GM12878 (cell line): ENCODE measurements around the gene TEX264. TPM values are rescaled to one million over a fixed set of nuclear protein-coding genes. Genes with fewer than 3 reads are reported as not detected.

Source experiments
- ATAC-seq: fragments of 200-7000 bp; cut with Tn5 transposase; 3 replicates; pipeline ENCODE4 v1.9.1; 2020; ENCODE audit warnings: mild to moderate bottlenecking, moderate library complexity
- BruUV-seq: library from RNA; stranded (reverse); fragments of 400-500 nt; replicated peaks from 2 replicates; lab custom pipeline; 2021; lab: Mats Ljungman, UMichigan
- CTCF ChIA-PET: fragments of 300-600 bp; sonication (Branson Sonifier 250); formaldehyde crosslinking; extraction: SDS; loops from one replicate; lab custom pipeline; 2021; ENCODE audit warnings: inconsistent platforms; lab: Yijun Ruan, JAX
- POLR2A ChIA-PET: fragments of 350-600 bp; formaldehyde crosslinking; extraction: SDS; loops from one replicate; lab custom pipeline; 2021; ENCODE audit warnings: inconsistent platforms; lab: Charles Lee
- RAD21 ChIA-PET: fragments of 300-600 bp; sonication (Branson Sonifier 250); formaldehyde crosslinking; loops from one replicate; lab custom pipeline; 2023; ENCODE audit warnings: antibody characterized with exemption; ENCODE audit not compliant: unreplicated experiment; lab: Charles Lee
- SMC1A ChIA-PET: fragments of 300-600 bp; sonication (Branson Sonifier 250); formaldehyde crosslinking; loops from one replicate; lab custom pipeline; 2023; ENCODE audit not compliant: unreplicated experiment, uncharacterized antibody; lab: Charles Lee
- DNase-seq: peaks from one replicate; pipeline ENCODE4 v3.0.0-alpha.2; 2011; ENCODE audit warnings: low read depth, low spot score
- FAIRE-seq: peaks from 3 replicates; lab custom pipeline; 2011; peaks lifted over from hg19 to GRCh38; lab: Jason Lieb, UNC
- H2AFZ ChIP-seq: 2 replicates; pipeline ENCODE4 v1.6.0; 2011; ENCODE audit warnings: low read depth, low read length, control low read depth; ENCODE audit not compliant: control insufficient read depth
- H3K27ac ChIP-seq: 2 replicates; pipeline ENCODE4 v1.5.1; 2011; ENCODE audit warnings: control low read depth; ENCODE audit not compliant: control insufficient read depth, insufficient read depth
- H3K27me3 ChIP-seq, 2 experiments: replicated peaks in 1 of 2; 2 replicates each; pipeline versions ENCODE4 v1.6.0 to v1.6.1; 2011; ENCODE audit warnings: low read length in 1 of 2; ENCODE audit not compliant: control insufficient read depth in 2 of 2, insufficient read depth in 2 of 2
- H3K36me3 ChIP-seq, 2 experiments: 2 replicates each; pipeline ENCODE4 v1.5.1; 2011; ENCODE audit warnings: low read length in 1 of 2; ENCODE audit not compliant: control insufficient read depth in 2 of 2, insufficient read depth in 2 of 2
- H3K4me1 ChIP-seq: 2 replicates; pipeline ENCODE4 v1.6.1; 2011; ENCODE audit warnings: mild to moderate bottlenecking, low read length, moderate library complexity, mixed read lengths; ENCODE audit not compliant: control insufficient read depth, insufficient read depth
- H3K4me2 ChIP-seq: 2 replicates; pipeline ENCODE4 v1.6.0; 2011; ENCODE audit warnings: control low read depth; ENCODE audit not compliant: control insufficient read depth, insufficient read depth
- H3K4me3 ChIP-seq: fragments of 200-600 bp; sonication (generic); 2 replicates; pipeline ENCODE4 v1.5.1; 2016
- H3K79me2 ChIP-seq: 2 replicates; pipeline ENCODE4 v1.6.0; 2011; ENCODE audit warnings: low read length; ENCODE audit not compliant: control insufficient read depth, insufficient read depth
- H3K9ac ChIP-seq: 2 replicates; pipeline ENCODE4 v1.8.0; 2011; ENCODE audit warnings: low read length, control low read depth, mixed read lengths; ENCODE audit not compliant: control insufficient read depth, insufficient read depth
- H3K9me3 ChIP-seq: replicated peaks from 3 replicates; pipeline ENCODE4 v1.5.1; 2011; ENCODE audit warnings: mild to moderate bottlenecking, low read length; ENCODE audit not compliant: control insufficient read depth, insufficient read depth
- H4K20me1 ChIP-seq: 2 replicates; pipeline ENCODE4 v1.6.0; 2011; ENCODE audit not compliant: control insufficient read depth, insufficient read depth
- CEBPB ChIP-seq, 2 experiments: fragments of 150-350 bp in 1 of 2; IDR thresholded peaks; 2 replicates each; pipeline ENCODE4 v1.6.1; 2012 to 2014; ENCODE audit warnings: low read depth in 2 of 2, low read length in 2 of 2, borderline replicate concordance in 1 of 2, inconsistent platforms in 1 of 2
- CREB1 ChIP-seq: IDR thresholded peaks from 2 replicates; pipeline ENCODE4 v1.6.1; 2012; ENCODE audit warnings: low read depth, mild to moderate bottlenecking, inconsistent platforms
- CTCF ChIP-seq, 3 experiments: IDR thresholded peaks in 2 of 3; conservative IDR thresholded peaks in 1 of 3; 2 replicates each; pipeline ENCODE4 v1.5.1; 2011; ENCODE audit warnings: low read depth in 3 of 3, low read length in 3 of 3, mild to moderate bottlenecking in 3 of 3, control low read depth in 2 of 3, moderate library complexity in 2 of 3, inconsistent platforms in 1 of 3, mixed read lengths in 1 of 3; ENCODE audit not compliant: control insufficient read depth in 2 of 3, insufficient read depth in 1 of 3; ENCODE audit errors: extremely low read depth in 1 of 3
- EP300 ChIP-seq, 2 experiments: fragments of 150-350 bp in 1 of 2; IDR thresholded peaks; 2 replicates each; pipeline ENCODE4 v1.6.1; 2011 to 2012; ENCODE audit warnings: low read depth in 2 of 2, low read length in 2 of 2, borderline replicate concordance in 1 of 2, improper control_type of control experiment in 1 of 2, inconsistent platforms in 1 of 2; ENCODE audit not compliant: control insufficient read depth in 1 of 2
- HDAC2 ChIP-seq: fragments of 200-600 bp; sonication (generic); IDR thresholded peaks from 2 replicates; pipeline ENCODE4 v1.6.1; 2017
- MXI1 ChIP-seq: fragments of 150-350 bp; IDR thresholded peaks from 2 replicates; pipeline ENCODE4 v1.6.1; 2011; ENCODE audit warnings: low read depth, mild to moderate bottlenecking, inconsistent platforms, low read length, improper control_type of control experiment
- PAX5 ChIP-seq: IDR thresholded peaks from 2 replicates; pipeline ENCODE4 v1.6.1; 2011; ENCODE audit warnings: low read depth, low read length, borderline replicate concordance
- POLR2A ChIP-seq: IDR thresholded peaks from 2 replicates; pipeline ENCODE4 v1.6.1; 2011; ENCODE audit warnings: low read depth, mild to moderate bottlenecking, low read length
- POLR2AphosphoS5 ChIP-seq: IDR thresholded peaks from 2 replicates; pipeline ENCODE4 v1.6.1; 2011; ENCODE audit warnings: mild to moderate bottlenecking, low read length, inconsistent platforms
- PRDM15 ChIP-seq: fragments of 450-650 bp; formaldehyde crosslinking; IDR thresholded peaks from 2 replicates; pipeline ENCODE4 v1.4.0; 2020; ENCODE audit warnings: mild to moderate bottlenecking, moderate library complexity
- ZNF274 ChIP-seq: IDR thresholded peaks from one replicate; pipeline ENCODE4 v1.8.0; 2011; ENCODE audit not compliant: insufficient read length, insufficient read depth
- ZNF622 ChIP-seq: fragments of 450-650 bp; IDR thresholded peaks from 2 replicates; pipeline ENCODE4 v1.6.1; 2017; ENCODE audit warnings: mild to moderate bottlenecking, inconsistent platforms
- WGBS: methylation state at CpG from one replicate; pipeline ENCODE4 v1.1.6; 2016; ENCODE audit warnings: low lambda C conversion rate; ENCODE audit not compliant: insufficient replicate concordance, insufficient coverage; ENCODE audit errors: missing lambda C conversion rate; 5-methylcytosine and 5-hydroxymethylcytosine counted together
- in situ Hi-C: fragments of 300-500 bp; cut with MboI; formaldehyde crosslinking; loops from 9 replicates; pipeline ENCODE4 v1.14.3; 2018; ENCODE audit warnings: mixed read lengths
- intact Hi-C: fragments of 100-400 bp; cut with micrococcal nuclease; formaldehyde crosslinking; loops from one replicate; pipeline ENCODE4 v1.14.2; 2022; ENCODE audit not compliant: unreplicated experiment
- polyA plus RNA-seq, 11 experiments: library from polyadenylated mRNA; depleted of rRNA in 4 of 11; unstranded in 6 of 11; stranded (reverse) in 5 of 11; fragments of >200 nt; fragmentation: Nextera tagmentation in 4 of 11; fragmentation: Illumina TruSeq in 1 of 11; extraction: Ambion mirVana in 4 of 11; extraction: Trizol in 1 of 11; gene quantifications; 1 replicate in 1 of 11; 2 replicates in 10 of 11; pipeline versions ENCODE4 v1.2.1 to v1.2.3, GENCODE V29; 2011 to 2016; ENCODE audit warnings: inconsistent platforms in 2 of 11, missing spikeins in 2 of 11, low read depth in 1 of 11
- total RNA-seq, 4 experiments: library from RNA; depleted of rRNA in 3 of 4; stranded (reverse); fragments of >200 nt in 3 of 4; fragmentation: Illumina TruSeq in 1 of 4; extraction: Trizol in 1 of 4; gene quantifications; 2 replicates each; pipeline versions ENCODE4 v1.2.1 to v1.2.3, GENCODE V29; 2013 to 2021
- TF ChIP-seq, protein P1 (sequence below): IDR thresholded peaks from 2 replicates; pipeline ENCODE4 v1.6.1; 2011; ENCODE audit warnings: borderline replicate concordance, low read depth, mild to moderate bottlenecking, moderate library complexity, low read length; ENCODE audit not compliant: insufficient read depth, poor library complexity, severe bottlenecking

Gene TEX264
- total and polyA plus RNA-seq, 10 of the 15 experiments (the other 5 are each of a cell fraction or from before 2014, with no cell fraction given), result 3.6 to 63.0 (median 52.4) TPM

DNA sequence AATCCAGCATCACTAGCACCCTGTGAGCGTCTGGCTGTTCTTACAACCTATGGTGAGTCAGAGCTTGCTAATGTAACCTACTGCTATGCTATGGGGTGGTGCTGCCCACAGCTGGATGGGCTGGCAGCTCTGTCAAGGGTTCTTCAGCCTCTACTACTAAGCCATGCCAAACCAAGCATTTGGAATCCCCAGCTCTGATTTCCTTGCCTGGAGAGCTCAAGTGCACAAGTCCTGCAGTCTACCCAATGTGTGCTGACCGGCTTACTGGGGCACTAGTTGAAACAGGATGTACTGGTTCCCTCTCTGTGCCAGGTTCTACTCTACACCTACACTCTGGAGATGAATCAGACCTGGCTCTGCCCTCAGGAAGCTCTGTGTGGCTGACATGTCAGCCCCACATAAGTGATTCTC lies 4.2 kb downstream of the TEX264 start:
- 77% methylated on average over 2 of the region's 2 CpGs for WGBS
- peaks cover 17% of the 10 kb centered on the region for H3K4me1 ChIP-seq
- H2AFZ ChIP-seq, result no peak overlapping the region
- H3K79me2 ChIP-seq, result peaks cover 19% of the 10 kb centered on the region
- RAD21 ChIA-PET, result interaction anchor here (0.8 to 9.9 kb wide), 3 partner anchors 11 to 174 kb away, joined by 3 to 189 read pairs (median 5); partner anchors contain the start of gene DCAF1
- no peaks in the 10 kb centered on the region for H3K27me3 ChIP-seq
- DNase-seq (no peak), FAIRE-seq (no peak), ATAC-seq (no peak)
- H3K36me3 ChIP-seq, result no peaks in the 10 kb centered on the region; a peak in 3 of 4 replicates
- POLR2A ChIA-PET, result interaction anchor here (1.9 to 7.5 kb wide), 2 partner anchors 11 to 175 kb away, joined by 6 to 105 read pairs; partner anchors contain the start of gene DCAF1
- H3K9ac ChIP-seq, result no peak overlapping the region
- H3K4me3 ChIP-seq, result no peak overlapping the region
- in situ Hi-C loops (loop anchor here (25.0 kb wide), 1 partner anchor 1063 kb away; the partner anchor contains the start of genes CISH and MAPKAPK3), intact Hi-C loops (no loop called here)
- peak overlapping the region; percentile 46; the same call in 1 of the 2 replicates for H3K4me2 ChIP-seq
- no peak for TF ChIP-seq POLR2A
- no peak for TF ChIP-seq ZNF622
- no peak for TF ChIP-seq PRDM15 (CRISPR knock-in tag)
- TF ChIP-seq POLR2AphosphoS5, result no peak
- TF ChIP-seq CREB1, result no peak
- no peak for TF ChIP-seq EP300 (IDR thresholded peaks at IDR 0.05; ENCODE audit: borderline replicate concordance in 1 of 2, control insufficient read depth in 1 of 2, low read depth in 2 of 2, low read length in 2 of 2)
- TF ChIP-seq ZNF274, result no peak
- no peak for TF ChIP-seq PAX5
- no peak for TF ChIP-seq CEBPB (IDR thresholded peaks at IDR 0.05; ENCODE audit: borderline replicate concordance in 1 of 2, low read depth in 2 of 2, low read length in 2 of 2)
- no peak for TF ChIP-seq MXI1
- TF ChIP-seq, protein P1, sequence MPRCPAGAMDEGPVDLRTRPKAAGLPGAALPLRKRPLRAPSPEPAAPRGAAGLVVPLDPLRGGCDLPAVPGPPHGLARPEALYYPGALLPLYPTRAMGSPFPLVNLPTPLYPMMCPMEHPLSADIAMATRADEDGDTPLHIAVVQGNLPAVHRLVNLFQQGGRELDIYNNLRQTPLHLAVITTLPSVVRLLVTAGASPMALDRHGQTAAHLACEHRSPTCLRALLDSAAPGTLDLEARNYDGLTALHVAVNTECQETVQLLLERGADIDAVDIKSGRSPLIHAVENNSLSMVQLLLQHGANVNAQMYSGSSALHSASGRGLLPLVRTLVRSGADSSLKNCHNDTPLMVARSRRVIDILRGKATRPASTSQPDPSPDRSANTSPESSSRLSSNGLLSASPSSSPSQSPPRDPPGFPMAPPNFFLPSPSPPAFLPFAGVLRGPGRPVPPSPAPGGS, result no peak
- no peak for TF ChIP-seq CTCF (IDR thresholded peaks at IDR 0.05 in 2 of 3, conservative IDR thresholded peaks at IDR 0.05 in 1 of 3; ENCODE audit: control insufficient read depth in 2 of 3, extremely low read depth in 1 of 3, insufficient read depth in 1 of 3, low read depth in 3 of 3, low read length in 3 of 3)
- TF ChIP-seq HDAC2, result no peak
- H3K9me3 ChIP-seq, result no peaks in the 10 kb centered on the region
- CTCF ChIA-PET, result interaction anchor here (0.9 to 14.0 kb wide), 7 partner anchors 7 to 285 kb away, joined by 3 to 331 read pairs (median 16); partner anchors contain the start of genes DCAF1 and RBM15B
- SMC1A ChIA-PET, result interaction anchor here (0.8 to 8.7 kb wide), 4 partner anchors 11 to 179 kb away, joined by 3 to 168 read pairs (median 4); partner anchors contain the start of gene DCAF1
- H4K20me1 ChIP-seq, result no peaks in the 10 kb centered on the region
- BruUV-seq, result no TSS peak
- H3K27ac ChIP-seq, result no peak overlapping the region
